HEK293 (cell line): ENCODE results near the gene UBIAD1.

Source experiments
- CTCF ChIA-PET: fragments of 350-600 bp; formaldehyde crosslinking; extraction: SDS; loops from one replicate; lab custom pipeline; 2021; ENCODE audit warnings: antibody characterized with exemption; lab: Yijun Ruan, JAX
- POLR2A ChIA-PET: fragments of 300-600 bp; formaldehyde crosslinking; extraction: SDS; loops from one replicate; lab custom pipeline; 2020; ENCODE audit warnings: antibody characterized with exemption, inconsistent platforms; lab: Yijun Ruan, JAX
- H3K27ac ChIP-seq: fragments of 200-500 bp; sonication (Bioruptor generic); 2 replicates; pipeline ENCODE4 v1.5.1; 2014; ENCODE audit warnings: low read depth, low read length, control low read depth, inconsistent platforms; ENCODE audit errors: extremely low read depth
- H3K36me3 ChIP-seq, 2 experiments: fragments of 200-500 bp in 1 of 2; sonication (Bioruptor generic) in 1 of 2; 1 replicate in 1 of 2; 2 replicates in 1 of 2; pipeline ENCODE4 v1.5.1; 2014 to 2017; ENCODE audit warnings: inconsistent platforms in 2 of 2, low read length in 2 of 2; ENCODE audit not compliant: control insufficient read depth in 2 of 2, insufficient read depth in 1 of 2
- H3K4me1 ChIP-seq: fragments of 200-500 bp; sonication (Bioruptor generic); 2 replicates; pipeline ENCODE4 v1.5.1; 2014; ENCODE audit warnings: mild to moderate bottlenecking, low read length, inconsistent platforms; ENCODE audit not compliant: control insufficient read depth, insufficient read depth
- H3K4me3 ChIP-seq: 2 replicates; pipeline ENCODE4 v1.5.1; 2011; ENCODE audit warnings: low read depth, mild to moderate bottlenecking, control low read depth, low read length, moderate library complexity
- H3K9me3 ChIP-seq: fragments of 200-500 bp; sonication (Bioruptor generic); 2 replicates; pipeline ENCODE4 v1.5.1; 2014; ENCODE audit warnings: low read depth, low read length, inconsistent platforms; ENCODE audit not compliant: control insufficient read depth, insufficient read depth
- GLIS1 ChIP-seq: fragments of 450-650 bp; formaldehyde crosslinking; IDR thresholded peaks from 2 replicates; pipeline ENCODE4 v1.5.1; 2016; ENCODE audit warnings: missing biosample characterization, missing genetic modification characterization
- RBAK ChIP-seq: fragments of 450-650 bp; formaldehyde crosslinking; IDR thresholded peaks from 2 replicates; pipeline ENCODE4 v1.5.1; 2016; ENCODE audit warnings: missing biosample characterization, missing genetic modification characterization
- REPIN1 ChIP-seq: fragments of 450-650 bp; formaldehyde crosslinking; IDR thresholded peaks from 2 replicates; pipeline ENCODE4 v1.5.1; 2017; ENCODE audit warnings: missing biosample characterization, missing genetic modification characterization, low read depth
- YY2 ChIP-seq: fragments of 450-650 bp; formaldehyde crosslinking; IDR thresholded peaks from 2 replicates; pipeline ENCODE4 v1.5.1; 2016; ENCODE audit warnings: missing biosample characterization, missing genetic modification characterization
- ZBTB17 ChIP-seq: fragments of 450-650 bp; formaldehyde crosslinking; IDR thresholded peaks from 2 replicates; pipeline ENCODE4 v1.5.1; 2016; ENCODE audit warnings: missing biosample characterization, missing genetic modification characterization
- ZBTB21 ChIP-seq: fragments of 450-650 bp; formaldehyde crosslinking; IDR thresholded peaks from 2 replicates; pipeline ENCODE4 v1.5.1; 2017; ENCODE audit warnings: missing biosample characterization, missing genetic modification characterization
- ZFP69B ChIP-seq: fragments of 450-650 bp; formaldehyde crosslinking; IDR thresholded peaks from 2 replicates; pipeline ENCODE4 v1.5.1; 2016; ENCODE audit warnings: missing biosample characterization, missing genetic modification characterization
- ZNF19 ChIP-seq: fragments of 450-650 bp; formaldehyde crosslinking; IDR thresholded peaks from 2 replicates; pipeline ENCODE4; 2016; ENCODE audit warnings: missing biosample characterization, missing genetic modification characterization, low read depth
- ZNF274 ChIP-seq, 2 experiments: fragments of 200-500 bp in 1 of 2; fragments of 450-650 bp in 1 of 2; sonication (Bioruptor generic) in 1 of 2; formaldehyde crosslinking in 1 of 2; IDR thresholded peaks; 2 replicates each; pipeline versions ENCODE4 v1.5.1 to v1.6.1; 2014 to 2016; ENCODE audit warnings: borderline replicate concordance in 1 of 2, inconsistent platforms in 1 of 2, low read length in 1 of 2, missing biosample characterization in 1 of 2, missing genetic modification characterization in 1 of 2
- ZNF391 ChIP-seq: fragments of 450-650 bp; formaldehyde crosslinking; IDR thresholded peaks from 2 replicates; pipeline ENCODE4 v1.5.1; 2016; ENCODE audit warnings: low read depth, missing biosample characterization, missing genetic modification characterization, borderline replicate concordance
- ZNF394 ChIP-seq: fragments of 450-650 bp; formaldehyde crosslinking; IDR thresholded peaks from 2 replicates; pipeline ENCODE4 v1.5.1; 2016; ENCODE audit warnings: missing biosample characterization, missing genetic modification characterization, mild to moderate bottlenecking, moderate library complexity, borderline replicate concordance
- ZNF433 ChIP-seq: fragments of 450-650 bp; formaldehyde crosslinking; IDR thresholded peaks from 2 replicates; pipeline ENCODE4 v1.5.1; 2016; ENCODE audit warnings: missing biosample characterization, missing genetic modification characterization, low read depth
- ZNF544 ChIP-seq: fragments of 450-650 bp; formaldehyde crosslinking; IDR thresholded peaks from 2 replicates; pipeline ENCODE4 v1.5.0; 2017; ENCODE audit warnings: missing biosample characterization, missing genetic modification characterization
- ZNF768 ChIP-seq: fragments of 450-650 bp; formaldehyde crosslinking; IDR thresholded peaks from 2 replicates; pipeline ENCODE4 v1.5.1; 2018; ENCODE audit warnings: missing biosample characterization, mild to moderate bottlenecking, missing genetic modification characterization
- TF ChIP-seq, protein P1 (sequence below): fragments of 450-650 bp; formaldehyde crosslinking; IDR thresholded peaks from 2 replicates; pipeline ENCODE4 v1.5.1; 2016; ENCODE audit warnings: missing biosample characterization, missing genetic modification characterization, borderline replicate concordance
- TF ChIP-seq, protein P2 (sequence below): fragments of 450-650 bp; formaldehyde crosslinking; IDR thresholded peaks from 2 replicates; pipeline ENCODE4 v1.5.0; 2017; ENCODE audit warnings: missing biosample characterization, missing genetic modification characterization, borderline replicate concordance

Gene UBIAD1

DNA sequence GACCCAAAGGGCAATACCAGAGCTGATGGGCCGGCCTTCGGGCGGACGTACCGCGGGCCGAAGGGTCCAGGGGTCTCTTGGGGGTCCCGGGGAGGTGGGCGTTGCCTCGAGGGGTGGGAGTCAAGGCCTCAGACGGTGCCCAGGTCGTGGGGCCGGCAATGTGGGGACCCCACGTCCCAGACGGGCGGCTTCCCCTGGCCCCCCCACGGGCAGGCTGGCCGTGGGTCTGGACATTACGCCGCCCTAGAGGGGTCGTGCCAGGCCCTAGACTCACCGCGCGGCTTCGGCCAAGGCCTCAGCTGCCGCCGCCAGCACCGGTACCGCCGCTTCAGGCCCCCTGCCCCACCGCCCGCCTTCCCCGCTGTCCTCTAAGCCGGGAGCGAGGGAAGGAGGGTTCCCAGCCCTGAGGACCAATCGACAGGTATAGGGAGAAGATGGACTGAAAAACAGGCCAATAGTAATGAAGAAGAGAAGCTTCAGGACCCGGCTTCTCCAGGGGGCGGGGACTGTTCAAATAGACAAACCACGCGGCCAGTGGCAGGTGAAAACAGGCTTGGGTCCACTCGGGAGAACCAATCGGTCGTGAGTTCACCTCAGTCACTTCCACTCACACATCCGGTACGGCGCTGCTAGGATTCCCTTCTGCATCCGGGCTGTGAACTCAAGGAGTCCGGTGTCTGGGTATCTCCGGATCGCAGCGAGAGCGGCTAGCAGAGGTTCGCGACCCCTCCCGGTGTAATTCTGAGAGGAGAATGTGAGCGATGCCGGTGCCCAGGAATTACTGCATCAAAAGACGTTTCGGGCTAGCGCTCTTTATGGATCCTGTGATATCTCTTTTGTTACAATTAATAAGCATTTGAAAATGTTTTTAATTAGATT is 10.6 kb upstream of the UBIAD1 start, which contains the start of gene MTOR (continued):
- TF ChIP-seq ZNF433 = no peak
- no peak for TF ChIP-seq ZNF274 (IDR thresholded peaks at IDR 0.05; ENCODE audit: low read length)
- no peak for TF ChIP-seq ZNF274 (tag by site-specific recombination; IDR thresholded peaks at IDR 0.05; ENCODE audit: borderline replicate concordance)
- TF ChIP-seq, all 188 proteins: peak for 39

DNA sequence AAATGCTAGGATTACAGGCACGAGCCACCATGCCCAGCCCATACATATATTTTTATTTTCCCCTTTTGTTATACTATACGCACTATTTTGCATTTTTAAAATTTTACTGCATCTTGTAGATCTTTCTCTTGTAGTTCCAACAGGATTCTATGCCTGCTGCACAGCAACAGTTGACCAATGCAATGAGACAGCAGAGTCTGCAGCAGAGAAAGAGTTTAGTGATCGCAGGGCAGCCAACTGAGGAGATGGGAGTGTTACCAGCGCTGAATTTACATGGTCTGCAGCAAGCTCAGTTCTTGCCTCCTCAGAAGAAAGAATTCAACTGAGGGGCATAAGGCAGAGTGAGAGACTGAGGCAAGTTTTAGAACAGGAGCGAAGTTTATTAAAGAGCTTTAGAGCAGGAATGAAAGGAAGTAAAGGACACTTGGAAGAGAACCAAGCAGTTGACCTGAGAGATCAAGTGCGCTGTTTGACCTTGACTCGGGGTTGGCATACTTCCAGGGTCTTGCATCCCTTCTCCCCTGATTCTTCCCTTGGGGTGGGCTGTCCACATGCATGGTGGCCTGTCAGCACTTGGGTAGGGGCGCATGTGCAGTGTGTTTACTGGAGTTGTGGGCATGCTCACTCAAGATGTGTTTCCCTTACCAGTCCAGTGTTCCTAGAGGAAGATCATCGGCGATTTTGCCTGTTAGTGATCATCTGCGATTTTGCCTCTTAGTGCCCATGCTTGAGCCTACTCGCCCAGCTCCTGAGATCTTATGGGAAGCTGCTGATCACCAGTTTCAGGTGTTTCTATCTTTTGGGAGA is 6.5 kb upstream of the UBIAD1 start:
- ChIA-PET CTCF (interaction anchor here (0.5 to 1.1 kb wide), 3 partner anchors 375 to 994 kb away, joined by 3 to 4 read pairs (median 3); no protein-coding TSS in a partner anchor), POLR2A (no interaction called here)
- H3K36me3 ChIP-seq = no peaks in the 10 kb centered on the region
- TF ChIP-seq ZNF394 (tag by site-specific recombination) (no peak), GLIS1 (tag by site-specific recombination) (no peak), ZNF19 (tag by site-specific recombination) (no peak), ZNF768 (tag by site-specific recombination) (no peak), REPIN1 (tag by site-specific recombination) (no peak), RBAK (tag by site-specific recombination) (no peak), ZBTB17 (tag by site-specific recombination) (no peak), ZNF391 (tag by site-specific recombination) (no peak), ZFP69B (tag by site-specific recombination) (no peak), ZBTB21 (tag by site-specific recombination) (no peak), ZNF544 (tag by site-specific recombination) (no peak), YY2 (tag by site-specific recombination) (no peak)
- TF ChIP-seq, protein P1, sequence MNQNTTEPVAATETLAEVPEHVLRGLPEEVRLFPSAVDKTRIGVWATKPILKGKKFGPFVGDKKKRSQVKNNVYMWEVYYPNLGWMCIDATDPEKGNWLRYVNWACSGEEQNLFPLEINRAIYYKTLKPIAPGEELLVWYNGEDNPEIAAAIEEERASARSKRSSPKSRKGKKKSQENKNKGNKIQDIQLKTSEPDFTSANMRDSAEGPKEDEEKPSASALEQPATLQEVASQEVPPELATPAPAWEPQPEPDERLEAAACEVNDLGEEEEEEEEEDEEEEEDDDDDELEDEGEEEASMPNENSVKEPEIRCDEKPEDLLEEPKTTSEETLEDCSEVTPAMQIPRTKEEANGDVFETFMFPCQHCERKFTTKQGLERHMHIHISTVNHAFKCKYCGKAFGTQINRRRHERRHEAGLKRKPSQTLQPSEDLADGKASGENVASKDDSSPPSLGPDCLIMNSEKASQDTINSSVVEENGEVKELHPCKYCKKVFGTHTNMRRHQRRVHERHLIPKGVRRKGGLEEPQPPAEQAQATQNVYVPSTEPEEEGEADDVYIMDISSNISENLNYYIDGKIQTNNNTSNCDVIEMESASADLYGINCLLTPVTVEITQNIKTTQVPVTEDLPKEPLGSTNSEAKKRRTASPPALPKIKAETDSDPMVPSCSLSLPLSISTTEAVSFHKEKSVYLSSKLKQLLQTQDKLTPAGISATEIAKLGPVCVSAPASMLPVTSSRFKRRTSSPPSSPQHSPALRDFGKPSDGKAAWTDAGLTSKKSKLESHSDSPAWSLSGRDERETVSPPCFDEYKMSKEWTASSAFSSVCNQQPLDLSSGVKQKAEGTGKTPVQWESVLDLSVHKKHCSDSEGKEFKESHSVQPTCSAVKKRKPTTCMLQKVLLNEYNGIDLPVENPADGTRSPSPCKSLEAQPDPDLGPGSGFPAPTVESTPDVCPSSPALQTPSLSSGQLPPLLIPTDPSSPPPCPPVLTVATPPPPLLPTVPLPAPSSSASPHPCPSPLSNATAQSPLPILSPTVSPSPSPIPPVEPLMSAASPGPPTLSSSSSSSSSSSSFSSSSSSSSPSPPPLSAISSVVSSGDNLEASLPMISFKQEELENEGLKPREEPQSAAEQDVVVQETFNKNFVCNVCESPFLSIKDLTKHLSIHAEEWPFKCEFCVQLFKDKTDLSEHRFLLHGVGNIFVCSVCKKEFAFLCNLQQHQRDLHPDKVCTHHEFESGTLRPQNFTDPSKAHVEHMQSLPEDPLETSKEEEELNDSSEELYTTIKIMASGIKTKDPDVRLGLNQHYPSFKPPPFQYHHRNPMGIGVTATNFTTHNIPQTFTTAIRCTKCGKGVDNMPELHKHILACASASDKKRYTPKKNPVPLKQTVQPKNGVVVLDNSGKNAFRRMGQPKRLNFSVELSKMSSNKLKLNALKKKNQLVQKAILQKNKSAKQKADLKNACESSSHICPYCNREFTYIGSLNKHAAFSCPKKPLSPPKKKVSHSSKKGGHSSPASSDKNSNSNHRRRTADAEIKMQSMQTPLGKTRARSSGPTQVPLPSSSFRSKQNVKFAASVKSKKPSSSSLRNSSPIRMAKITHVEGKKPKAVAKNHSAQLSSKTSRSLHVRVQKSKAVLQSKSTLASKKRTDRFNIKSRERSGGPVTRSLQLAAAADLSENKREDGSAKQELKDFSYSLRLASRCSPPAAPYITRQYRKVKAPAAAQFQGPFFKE (tag by site-specific recombination) = no peak
- TF ChIP-seq, protein P2, sequence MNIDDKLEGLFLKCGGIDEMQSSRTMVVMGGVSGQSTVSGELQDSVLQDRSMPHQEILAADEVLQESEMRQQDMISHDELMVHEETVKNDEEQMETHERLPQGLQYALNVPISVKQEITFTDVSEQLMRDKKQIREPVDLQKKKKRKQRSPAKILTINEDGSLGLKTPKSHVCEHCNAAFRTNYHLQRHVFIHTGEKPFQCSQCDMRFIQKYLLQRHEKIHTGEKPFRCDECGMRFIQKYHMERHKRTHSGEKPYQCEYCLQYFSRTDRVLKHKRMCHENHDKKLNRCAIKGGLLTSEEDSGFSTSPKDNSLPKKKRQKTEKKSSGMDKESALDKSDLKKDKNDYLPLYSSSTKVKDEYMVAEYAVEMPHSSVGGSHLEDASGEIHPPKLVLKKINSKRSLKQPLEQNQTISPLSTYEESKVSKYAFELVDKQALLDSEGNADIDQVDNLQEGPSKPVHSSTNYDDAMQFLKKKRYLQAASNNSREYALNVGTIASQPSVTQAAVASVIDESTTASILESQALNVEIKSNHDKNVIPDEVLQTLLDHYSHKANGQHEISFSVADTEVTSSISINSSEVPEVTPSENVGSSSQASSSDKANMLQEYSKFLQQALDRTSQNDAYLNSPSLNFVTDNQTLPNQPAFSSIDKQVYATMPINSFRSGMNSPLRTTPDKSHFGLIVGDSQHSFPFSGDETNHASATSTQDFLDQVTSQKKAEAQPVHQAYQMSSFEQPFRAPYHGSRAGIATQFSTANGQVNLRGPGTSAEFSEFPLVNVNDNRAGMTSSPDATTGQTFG = no peak
- H3K27ac ChIP-seq = no peak overlapping the region
- H3K4me3 ChIP-seq = no peak overlapping the region
- H3K4me1 ChIP-seq = no peaks in the 10 kb centered on the region
- no peaks in the 10 kb centered on the region for H3K9me3 ChIP-seq
